ENCODE data around the gene NEK1. TPM values are rescaled to one million over a fixed set of nuclear protein-coding genes. Genes with fewer than 3 reads are reported as not detected.

The NEK1 gene
- total and polyA plus RNA-seq, 2 donors (not counting 1 experiment from before 2014, with no cell fraction given) = 3.3 to 21.4 TPM

- Histone ChIP-seq H3K36me3 (replicated peaks in 1 of 2; ENCODE audit: control extremely low read depth in 1 of 2, control insufficient read depth in 1 of 2, extremely low read depth in 1 of 2, insufficient read depth in 2 of 2, low read length in 1 of 2) (no peaks in the 10 kb centered on the region), H3K4me1 (ENCODE audit: control insufficient read depth in 2 of 2, insufficient read depth in 2 of 2, low read length in 2 of 2) (no peaks in the 10 kb centered on the region), H3K27me3 (replicated peaks in 1 of 4; ENCODE audit: control extremely low read depth in 1 of 4, control insufficient read depth in 3 of 4, insufficient read depth in 4 of 4, low read length in 3 of 4) (no peaks in the 10 kb centered on the region), H3K79me2 (ENCODE audit: control insufficient read depth, insufficient read depth, low read length) (no peaks in the 10 kb centered on the region), H4K20me1 (ENCODE audit: control insufficient read depth, insufficient read depth, low read length, poor library complexity, severe bottlenecking) (no peaks in the 10 kb centered on the region), H3K9ac (ENCODE audit: low read length) (no peak overlapping the region), H3K27ac (ENCODE audit: low read length in 2 of 2) (no peak overlapping the region), H3K9me3 (ENCODE audit: control extremely low read depth in 1 of 3, control insufficient read depth in 2 of 3, insufficient read depth in 1 of 3, low read length in 2 of 3) (peaks cover 6 to 25% (median 24%) of the 10 kb centered on the region in 3 donors), H2AFZ (ENCODE audit: insufficient read depth, low read depth, low read length, poor library complexity, severe bottlenecking) (no peak overlapping the region), H3K4me3 (ENCODE audit: control extremely low read depth in 1 of 5, extremely low read depth in 1 of 5, insufficient read depth in 1 of 5, low read depth in 2 of 5, low read length in 4 of 5) (no peak overlapping the region), H3K4me2 (replicated peaks; ENCODE audit: low read depth, low read length, poor library complexity, severe bottlenecking) (no peak overlapping the region)
- CTCF ChIA-PET = interaction anchor here (0.8 to 1.0 kb wide), 2 partner anchors 35 to 454 kb away, joined by 3 to 4 read pairs; no protein-coding TSS in a partner anchor
- TF ChIP-seq, protein P1, sequence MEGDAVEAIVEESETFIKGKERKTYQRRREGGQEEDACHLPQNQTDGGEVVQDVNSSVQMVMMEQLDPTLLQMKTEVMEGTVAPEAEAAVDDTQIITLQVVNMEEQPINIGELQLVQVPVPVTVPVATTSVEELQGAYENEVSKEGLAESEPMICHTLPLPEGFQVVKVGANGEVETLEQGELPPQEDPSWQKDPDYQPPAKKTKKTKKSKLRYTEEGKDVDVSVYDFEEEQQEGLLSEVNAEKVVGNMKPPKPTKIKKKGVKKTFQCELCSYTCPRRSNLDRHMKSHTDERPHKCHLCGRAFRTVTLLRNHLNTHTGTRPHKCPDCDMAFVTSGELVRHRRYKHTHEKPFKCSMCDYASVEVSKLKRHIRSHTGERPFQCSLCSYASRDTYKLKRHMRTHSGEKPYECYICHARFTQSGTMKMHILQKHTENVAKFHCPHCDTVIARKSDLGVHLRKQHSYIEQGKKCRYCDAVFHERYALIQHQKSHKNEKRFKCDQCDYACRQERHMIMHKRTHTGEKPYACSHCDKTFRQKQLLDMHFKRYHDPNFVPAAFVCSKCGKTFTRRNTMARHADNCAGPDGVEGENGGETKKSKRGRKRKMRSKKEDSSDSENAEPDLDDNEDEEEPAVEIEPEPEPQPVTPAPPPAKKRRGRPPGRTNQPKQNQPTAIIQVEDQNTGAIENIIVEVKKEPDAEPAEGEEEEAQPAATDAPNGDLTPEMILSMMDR (IDR thresholded peaks at IDR 0.05) = no peak
- no peak for TF ChIP-seq EZH2 (IDR thresholded peaks at IDR 0.05; ENCODE audit: borderline replicate concordance, insufficient read depth, low read depth, low read length, poor library complexity, severe bottlenecking)
- no peaks in the 10 kb centered on the region for H3K4me1 Mint-ChIP-seq
- H3K9me3 Mint-ChIP-seq (ENCODE audit: insufficient read depth) = peaks cover 13% of the 10 kb centered on the region
- ATAC-seq (ENCODE audit: low read depth) (no peak), DNase-seq (no peak)
- H3K27me3 Mint-ChIP-seq = no peaks in the 10 kb centered on the region
- POLR2A ChIA-PET = no interaction called here
- intact Hi-C loops (cut with micrococcal nuclease) = no loop called here
- H3K27ac Mint-ChIP-seq = no peak overlapping the region
- no peak overlapping the region for H3K4me3 Mint-ChIP-seq
Measured at GRCh38 chr4:169377367-169377766, 235.0 kb downstream of the NEK1 start.

GRCh38 chr4:169376421-169376820 is 236.0 kb downstream of the NEK1 start:
- Histone ChIP-seq H3K36me3 (replicated peaks in 1 of 2; ENCODE audit: control extremely low read depth in 1 of 2, control insufficient read depth in 1 of 2, extremely low read depth in 1 of 2, insufficient read depth in 2 of 2, low read length in 1 of 2) (no peaks in the 10 kb centered on the region), H3K9ac (ENCODE audit: low read length) (no peak overlapping the region), H3K27me3 (replicated peaks in 1 of 4; ENCODE audit: control extremely low read depth in 1 of 4, control insufficient read depth in 3 of 4, insufficient read depth in 4 of 4, low read length in 3 of 4) (no peaks in the 10 kb centered on the region), H2AFZ (ENCODE audit: insufficient read depth, low read depth, low read length, poor library complexity, severe bottlenecking) (no peak overlapping the region), H4K20me1 (ENCODE audit: control insufficient read depth, insufficient read depth, low read length, poor library complexity, severe bottlenecking) (no peaks in the 10 kb centered on the region), H3K4me3 (ENCODE audit: control extremely low read depth in 1 of 5, extremely low read depth in 1 of 5, insufficient read depth in 1 of 5, low read depth in 2 of 5, low read length in 4 of 5) (no peak overlapping the region), H3K4me1 (ENCODE audit: control insufficient read depth in 2 of 2, insufficient read depth in 2 of 2, low read length in 2 of 2) (no peaks in the 10 kb centered on the region), H3K9me3 (ENCODE audit: control extremely low read depth in 1 of 3, control insufficient read depth in 2 of 3, insufficient read depth in 1 of 3, low read length in 2 of 3) (peaks cover 6 to 25% (median 24%) of the 10 kb centered on the region in 3 donors), H3K79me2 (ENCODE audit: control insufficient read depth, insufficient read depth, low read length) (no peaks in the 10 kb centered on the region), H3K4me2 (replicated peaks; ENCODE audit: low read depth, low read length, poor library complexity, severe bottlenecking) (no peak overlapping the region), H3K27ac (ENCODE audit: low read length in 2 of 2) (no peak overlapping the region)
- no peak overlapping the region for H3K27ac Mint-ChIP-seq
- H3K27me3 Mint-ChIP-seq = no peaks in the 10 kb centered on the region
- ChIA-PET POLR2A (no interaction called here), CTCF (interaction anchor here (1.0 kb wide), 1 partner anchor 453 kb away, joined by 3 read pairs; no protein-coding TSS in a partner anchor)
- no peak for DNase-seq
- WGBS (ENCODE audit: insufficient coverage) = no CpG with 5 or more reads among the region's 1 CpG
- no peak for ATAC-seq (ENCODE audit: low read depth)
- H3K9me3 Mint-ChIP-seq (ENCODE audit: insufficient read depth) = peaks cover 13% of the 10 kb centered on the region
- intact Hi-C loops (cut with micrococcal nuclease) = no loop called here
- no peak for TF ChIP-seq EZH2 (IDR thresholded peaks at IDR 0.05; ENCODE audit: borderline replicate concordance, insufficient read depth, low read depth, low read length, poor library complexity, severe bottlenecking)
- TF ChIP-seq, protein P1 (IDR thresholded peaks at IDR 0.05) = no peak
- no peak overlapping the region for H3K4me3 Mint-ChIP-seq
- no peaks in the 10 kb centered on the region for H3K4me1 Mint-ChIP-seq

Data from B cell (primary cell).